HL-60 (cell line): ENCODE measurements around the gene FOXP2.

ENCODE experiments used
- DNase-seq, 2 experiments: peaks; one replicate each; pipeline ENCODE4 v3.0.0-alpha.2; 2010 to 2020; ENCODE audit warnings: low read depth in 1 of 2, low spot score in 1 of 2
- H3K27ac ChIP-seq: fragments of 250-450 bp; sonication (Bioruptor Pico); replicated peaks from 2 replicates; pipeline ENCODE4 v1.5.1; 2020; ENCODE audit warnings: mild to moderate bottlenecking, moderate library complexity
- H3K27me3 ChIP-seq: fragments of 250-450 bp; sonication (Bioruptor Pico); 2 replicates; pipeline ENCODE4 v1.5.1; 2021; ENCODE audit warnings: mild to moderate bottlenecking, moderate library complexity; ENCODE audit not compliant: insufficient read depth, poor library complexity, severe bottlenecking
- H3K4me3 ChIP-seq: replicated peaks from 2 replicates; pipeline ENCODE4 v1.5.1; 2011; ENCODE audit warnings: mild to moderate bottlenecking, control low read depth, low read length; ENCODE audit not compliant: insufficient read depth
- CTCF ChIP-seq: IDR thresholded peaks from one replicate; pipeline ENCODE4 v1.5.1; 2011; ENCODE audit warnings: low read length, control low read depth, inconsistent platforms; ENCODE audit not compliant: insufficient read depth
- GABPA ChIP-seq: IDR thresholded peaks from 2 replicates; pipeline ENCODE4 v1.6.1; 2012; ENCODE audit warnings: low read depth
- POLR2AphosphoS5 ChIP-seq: IDR thresholded peaks from 2 replicates; pipeline ENCODE4 v1.6.1; 2012; ENCODE audit warnings: low read depth
- REST ChIP-seq: IDR thresholded peaks from 2 replicates; pipeline ENCODE4 v1.6.1; 2012; ENCODE audit warnings: low read depth; ENCODE audit not compliant: insufficient replicate concordance
- SPI1 ChIP-seq: IDR thresholded peaks from 2 replicates; pipeline ENCODE4 v1.6.1; 2012; ENCODE audit warnings: low read depth, mild to moderate bottlenecking, borderline replicate concordance

The FOXP2 gene

GRCh38 chr7:114627231-114627630 lies 212.6 kb downstream of the FOXP2 start:
- no peaks in the 10 kb centered on the region for H3K27me3 ChIP-seq
- H3K4me3 ChIP-seq: no peak overlapping the region
- no peak for TF ChIP-seq GABPA
- TF ChIP-seq REST: no peak
- TF ChIP-seq CTCF: no peak
- no peak for TF ChIP-seq SPI1
- no peak for TF ChIP-seq POLR2AphosphoS5
- no peak for DNase-seq
- no peak overlapping the region for H3K27ac ChIP-seq

GRCh38 chr7:114628362-114628761 lies 213.7 kb downstream of the FOXP2 start:
- no peaks in the 10 kb centered on the region for H3K27me3 ChIP-seq
- TF ChIP-seq POLR2AphosphoS5 (no peak), GABPA (no peak), CTCF (no peak), SPI1 (no peak), REST (no peak)
- no peak overlapping the region for H3K4me3 ChIP-seq
- no peak for DNase-seq
- no peak overlapping the region for H3K27ac ChIP-seq

- Histone ChIP-seq H3K27me3 (no peaks in the 10 kb centered on the region), H3K27ac (no peak overlapping the region), H3K4me3 (no peak overlapping the region)
- no peak for DNase-seq
- TF ChIP-seq GABPA (no peak), CTCF (no peak), POLR2AphosphoS5 (no peak), REST (no peak), SPI1 (no peak)
These were observed 215.1 kb downstream of the FOXP2 start for GRCh38 chr7:114629762-114630161.
